NT2/D1 (cell line): ENCODE measurements around the gene ZCCHC9.
"Not testable (repeated sequence)": the region's sequence is repeated elsewhere in the genome, so short reads cannot be mapped to it uniquely, and the experiment has no call there.

Experiments used
- SUZ12 ChIP-seq: IDR thresholded peaks from 2 replicates; pipeline ENCODE4 v1.6.1; 2011; ENCODE audit not compliant: insufficient read length, insufficient read depth; ENCODE audit errors: extremely low read depth
- YY1 ChIP-seq: IDR thresholded peaks from 2 replicates; pipeline ENCODE4 v1.6.1; 2011; ENCODE audit not compliant: insufficient read length, insufficient read depth
- ZNF274 ChIP-seq: IDR thresholded peaks from 2 replicates; pipeline ENCODE4 v1.6.1; 2011; ENCODE audit warnings: mild to moderate bottlenecking, low read depth, low read length

- not testable (repeated sequence) for TF ChIP-seq SUZ12, YY1, ZNF274
These were observed 30.9 kb upstream of the ZCCHC9 start for GRCh38 chr5:81270394-81271027.
